ENCODE measurements around the gene PLCH1. TPM values are rescaled to one million over a fixed set of nuclear protein-coding genes. Genes with fewer than 3 reads are reported as not detected.

Gene PLCH1
- total and polyA plus RNA-seq, 2 of the 8 experiments (the other 6 are each of a cell fraction or from before 2014, with no cell fraction given) = 5.8 to 17.2 TPM

GRCh38 chr3:155670335-155670734 lies 74.5 kb downstream of the PLCH1 start:
- Histone ChIP-seq H3K9me3 (ENCODE audit: insufficient read depth in 2 of 2, low read depth in 1 of 2, low read length in 1 of 2) (no peaks in the 10 kb centered on the region), H3K36me3 (ENCODE audit: control insufficient read depth in 2 of 4, insufficient read depth in 4 of 4, low read length in 3 of 4) (no peaks in the 10 kb centered on the region), H3K4me1 (replicated peaks in 1 of 4; ENCODE audit: control insufficient read depth in 3 of 4, insufficient read depth in 4 of 4, low read length in 3 of 4) (peaks cover 0 to 1% (median 1%) of the 10 kb centered on the region in 4 experiments; a peak in 3 of 7 replicates), H3K4ac (replicated peaks; ENCODE audit: insufficient read length, low read depth, low read length) (no peak overlapping the region), H3K18ac (ENCODE audit: extremely low read depth, low read length) (no peak overlapping the region), H3K4me2 (ENCODE audit: insufficient read depth in 1 of 2, low read depth in 2 of 2, low read length in 2 of 2) (no peak overlapping the region), H2BK15ac (ENCODE audit: low read length) (no peak overlapping the region), H3K79me1 (ENCODE audit: low read depth, low read length) (no peaks in the 10 kb centered on the region), H2BK20ac (ENCODE audit: low read length) (no peak overlapping the region), H2AFZ (ENCODE audit: low read length) (no peak overlapping the region), H3K23ac (ENCODE audit: insufficient read length) (no peak overlapping the region), H4K5ac (ENCODE audit: insufficient read length, low read depth, low read length) (no peak overlapping the region), H3K79me2 (ENCODE audit: control insufficient read depth in 1 of 2, insufficient read depth in 2 of 2, low read length in 2 of 2) (no peaks in the 10 kb centered on the region), H4K20me1 (replicated peaks in 1 of 2; ENCODE audit: control insufficient read depth in 1 of 2, insufficient read depth in 2 of 2, low read length in 2 of 2) (no peaks in the 10 kb centered on the region), H3K23me2 (ENCODE audit: low read depth, low read length) (no peaks in the 10 kb centered on the region; the same call in 1 of the 2 replicates), H3K9ac (replicated peaks in 1 of 4; ENCODE audit: extremely low read depth in 1 of 4, low read depth in 3 of 4, low read length in 3 of 4) (no peak overlapping the region), H3K4me3 (ENCODE audit: extremely low read depth in 1 of 4, insufficient read depth in 2 of 4, low read depth in 3 of 4, low read length in 4 of 4) (no peak overlapping the region), H2AK5ac (ENCODE audit: low read depth, low read length) (no peak overlapping the region), H3K27me3 (replicated peaks in 1 of 4; ENCODE audit: control insufficient read depth in 3 of 4, extremely low read depth in 1 of 4, insufficient read depth in 3 of 4, low read length in 3 of 4) (no peaks in the 10 kb centered on the region), H4K91ac (replicated peaks; ENCODE audit: insufficient read length, low read length) (no peak overlapping the region), H2BK12ac (ENCODE audit: low read depth, low read length) (no peak overlapping the region), H2BK5ac (ENCODE audit: low read depth, low read length) (no peak overlapping the region), H2BK120ac (replicated peaks; ENCODE audit: low read depth, low read length) (no peak overlapping the region), H4K8ac (ENCODE audit: extremely low read depth, insufficient read depth, low read length) (no peak overlapping the region), H3K14ac (ENCODE audit: insufficient read length) (no peak overlapping the region), H3K56ac (replicated peaks; ENCODE audit: insufficient read length, low read depth, low read length) (no peak overlapping the region), H3K27ac (ENCODE audit: low read depth, low read length) (no peak overlapping the region)
- DNase-seq (ENCODE audit: low read depth in 1 of 2, low spot score in 2 of 2) = no peak
- no peak for TF ChIP-seq SIN3A (conservative IDR thresholded peaks at IDR 0.05 in 1 of 2, IDR thresholded peaks at IDR 0.05 in 1 of 2; ENCODE audit: low read depth in 1 of 2, low read length in 2 of 2)
- no peak for TF ChIP-seq MAFK (IDR thresholded peaks at IDR 0.05; ENCODE audit: low read depth, low read length)
- TF ChIP-seq RNF2 (IDR thresholded peaks at IDR 0.05; ENCODE audit: borderline replicate concordance, low read depth, low read length, missing control alignments, poor library complexity, severe bottlenecking) = no peak
- no peak for TF ChIP-seq KDM5A (IDR thresholded peaks at IDR 0.05; ENCODE audit: low read length)
- no peak for TF ChIP-seq CHD2 (IDR thresholded peaks at IDR 0.05; ENCODE audit: low read length)
- TF ChIP-seq HDAC6 (IDR thresholded peaks at IDR 0.05; ENCODE audit: low read depth, low read length) = no peak
- TF ChIP-seq BACH1 (IDR thresholded peaks at IDR 0.05; ENCODE audit: low read length) = no peak
- TF ChIP-seq TEAD4 (IDR thresholded peaks at IDR 0.05; ENCODE audit: low read depth, low read length) = no peak
- no peak for TF ChIP-seq YY1 (IDR thresholded peaks at IDR 0.05; ENCODE audit: low read depth, low read length)
- no peak for TF ChIP-seq CTBP2 (IDR thresholded peaks at IDR 0.05; ENCODE audit: borderline replicate concordance, insufficient read depth, insufficient read length, low read length)
- no peak for TF ChIP-seq CBX5 (IDR thresholded peaks at IDR 0.05; ENCODE audit: low read depth, low read length)
- TF ChIP-seq POLR2AphosphoS5 (IDR thresholded peaks at IDR 0.05; ENCODE audit: low read depth, low read length) = no peak
- TF ChIP-seq SIX5 (IDR thresholded peaks at IDR 0.05; ENCODE audit: low read depth, low read length) = no peak
- FAIRE-seq = no peak
- ChIA-PET CTCF (ENCODE audit: partially characterized antibody) (interaction anchor here (0.6 to 0.7 kb wide), 2 partner anchors 11 to 1084 kb away, joined by 3 to 4 read pairs; no protein-coding TSS in a partner anchor), POLR2A (ENCODE audit: partially characterized antibody) (interaction anchor here (0.6 kb wide), 1 partner anchor 68 kb away, joined by 3 read pairs; no protein-coding TSS in a partner anchor)
- 97% methylated on average over 2 of the region's 2 CpGs; no CpG with 5 or more reads in 1 of the 2 experiments for WGBS, 2 experiments (ENCODE audit: extremely low coverage in 1 of 2, insufficient coverage in 1 of 2, insufficient read length in 1 of 2, insufficient replicate concordance in 2 of 2, low coverage in 1 of 2, low lambda C conversion rate in 2 of 2, missing lambda C conversion rate in 1 of 2)

Measured in H1 (cell line).